Measurements from ENCODE around the gene TOP2B.

Gene TOP2B

GRCh38 chr3:25687742-25688141 is 23.0 kb upstream of the TOP2B start:
- no peaks in the 10 kb centered on the region for H3F3A ChIP-seq (ENCODE audit: insufficient read depth, low read length)
- H3K27ac ChIP-seq (ENCODE audit: low read depth, low read length, poor library complexity, severe bottlenecking) = no peak overlapping the region
- no peaks in the 10 kb centered on the region for H3K9me3 ChIP-seq (ENCODE audit: low read length)
- H3K27me3 ChIP-seq (ENCODE audit: insufficient read depth, low read length) = no peaks in the 10 kb centered on the region
- H3K4me3 ChIP-seq (ENCODE audit: low read depth, low read length, poor library complexity, severe bottlenecking) = no peak overlapping the region
- no peaks in the 10 kb centered on the region for H4K20me1 ChIP-seq (ENCODE audit: insufficient read depth, low read length)
- no peak overlapping the region for H3K4me2 ChIP-seq (ENCODE audit: low read length)
- no peak overlapping the region for H2AFZ ChIP-seq (ENCODE audit: low read length)
- no peaks in the 10 kb centered on the region for H3K4me1 ChIP-seq (ENCODE audit: insufficient read depth, low read length, severe bottlenecking)
- no peaks in the 10 kb centered on the region for H3K36me3 ChIP-seq (ENCODE audit: insufficient read depth, low read length)
- TF ChIP-seq CTCF (IDR thresholded peaks at IDR 0.05; ENCODE audit: low read length) (no peak), EZH2 (IDR thresholded peaks at IDR 0.05; ENCODE audit: borderline replicate concordance, low read length) (no peak)
- H3K9me2 ChIP-seq (ENCODE audit: low read depth, low read length) = no peaks in the 10 kb centered on the region
- H3K9ac ChIP-seq (ENCODE audit: low read length) = no peak overlapping the region
- H3K79me2 ChIP-seq (ENCODE audit: insufficient read depth, low read length) = no peaks in the 10 kb centered on the region

GRCh38 chr3:25686766-25687165 is 22.1 kb upstream of the TOP2B start:
- Histone ChIP-seq H3K36me3 (ENCODE audit: insufficient read depth, low read length) (no peaks in the 10 kb centered on the region), H3K9ac (ENCODE audit: low read length) (no peak overlapping the region), H2AFZ (ENCODE audit: low read length) (no peak overlapping the region)

GRCh38 chr3:25683882-25684281 is 19.2 kb upstream of the TOP2B start:
- no peaks in the 10 kb centered on the region for H3K27me3 ChIP-seq (ENCODE audit: insufficient read depth, low read length)
- no peak overlapping the region for H3K4me2 ChIP-seq (ENCODE audit: low read length)
- no peaks in the 10 kb centered on the region for H3K9me2 ChIP-seq (ENCODE audit: low read depth, low read length)
- no peak for TF ChIP-seq EZH2 (IDR thresholded peaks at IDR 0.05; ENCODE audit: borderline replicate concordance, low read length)
- no peak overlapping the region for H2AFZ ChIP-seq (ENCODE audit: low read length)
- no peaks in the 10 kb centered on the region for H3K9me3 ChIP-seq (ENCODE audit: low read length)
- no peaks in the 10 kb centered on the region for H3K79me2 ChIP-seq (ENCODE audit: insufficient read depth, low read length)
- no peak overlapping the region for H3K27ac ChIP-seq (ENCODE audit: low read depth, low read length, poor library complexity, severe bottlenecking)
- H3K4me1 ChIP-seq (ENCODE audit: insufficient read depth, low read length, severe bottlenecking) = no peaks in the 10 kb centered on the region
- no peak overlapping the region for H3K4me3 ChIP-seq (ENCODE audit: low read depth, low read length, poor library complexity, severe bottlenecking)
- H4K20me1 ChIP-seq (ENCODE audit: insufficient read depth, low read length) = no peaks in the 10 kb centered on the region
- no peaks in the 10 kb centered on the region for H3F3A ChIP-seq (ENCODE audit: insufficient read depth, low read length)
- no peak overlapping the region for H3K9ac ChIP-seq (ENCODE audit: low read length)
- no peaks in the 10 kb centered on the region for H3K36me3 ChIP-seq (ENCODE audit: insufficient read depth, low read length)

More at GRCh38 chr3:25686766-25687165, 22.1 kb upstream of the TOP2B start:
- Histone ChIP-seq H3K27me3 (ENCODE audit: insufficient read depth, low read length) (no peaks in the 10 kb centered on the region), H3K9me3 (ENCODE audit: low read length) (no peaks in the 10 kb centered on the region), H3F3A (ENCODE audit: insufficient read depth, low read length) (no peaks in the 10 kb centered on the region), H3K4me2 (ENCODE audit: low read length) (no peak overlapping the region), H3K4me1 (ENCODE audit: insufficient read depth, low read length, severe bottlenecking) (no peaks in the 10 kb centered on the region), H3K9me2 (ENCODE audit: low read depth, low read length) (no peaks in the 10 kb centered on the region), H3K4me3 (ENCODE audit: low read depth, low read length, poor library complexity, severe bottlenecking) (no peak overlapping the region), H3K27ac (ENCODE audit: low read depth, low read length, poor library complexity, severe bottlenecking) (no peak overlapping the region), H4K20me1 (ENCODE audit: insufficient read depth, low read length) (no peaks in the 10 kb centered on the region), H3K79me2 (ENCODE audit: insufficient read depth, low read length) (no peaks in the 10 kb centered on the region)
- TF ChIP-seq EZH2 (IDR thresholded peaks at IDR 0.05; ENCODE audit: borderline replicate concordance, low read length) = no peak

GRCh38 chr3:25683410-25683809 is 18.7 kb upstream of the TOP2B start:
- H3F3A ChIP-seq (ENCODE audit: insufficient read depth, low read length) = no peaks in the 10 kb centered on the region
- H2AFZ ChIP-seq (ENCODE audit: low read length) = no peak overlapping the region
- H3K9me2 ChIP-seq (ENCODE audit: low read depth, low read length) = no peaks in the 10 kb centered on the region
- no peaks in the 10 kb centered on the region for H3K36me3 ChIP-seq (ENCODE audit: insufficient read depth, low read length)
- no peaks in the 10 kb centered on the region for H3K4me1 ChIP-seq (ENCODE audit: insufficient read depth, low read length, severe bottlenecking)
- H3K4me3 ChIP-seq (ENCODE audit: low read depth, low read length, poor library complexity, severe bottlenecking) = no peak overlapping the region
- H3K27ac ChIP-seq (ENCODE audit: low read depth, low read length, poor library complexity, severe bottlenecking) = no peak overlapping the region
- no peaks in the 10 kb centered on the region for H4K20me1 ChIP-seq (ENCODE audit: insufficient read depth, low read length)
- no peak overlapping the region for H3K9ac ChIP-seq (ENCODE audit: low read length)
- no peak for TF ChIP-seq EZH2 (IDR thresholded peaks at IDR 0.05; ENCODE audit: borderline replicate concordance, low read length)
- no peak for TF ChIP-seq CTCF (IDR thresholded peaks at IDR 0.05; ENCODE audit: low read length)
- H3K27me3 ChIP-seq (ENCODE audit: insufficient read depth, low read length) = no peaks in the 10 kb centered on the region
- no peaks in the 10 kb centered on the region for H3K79me2 ChIP-seq (ENCODE audit: insufficient read depth, low read length)
- no peaks in the 10 kb centered on the region for H3K9me3 ChIP-seq (ENCODE audit: low read length)
- no peak overlapping the region for H3K4me2 ChIP-seq (ENCODE audit: low read length)
